K562 (cell line): ENCODE data around the gene TXN2. TPM values are rescaled to one million over a fixed set of nuclear protein-coding genes. Genes with fewer than 3 reads are reported as not detected.

ENCODE experiments used
- GTF2B ChIP-seq: IDR thresholded peaks from 2 replicates; pipeline ENCODE4 v1.6.1; 2011; ENCODE audit not compliant: insufficient read length; ENCODE audit errors: extremely low read depth
- HOXB6 ChIP-seq: fragments of 250-450 bp; sonication (Bioruptor Pico); IDR thresholded peaks from 2 replicates; pipeline ENCODE4 v1.5.1; 2022; ENCODE audit warnings: mild to moderate bottlenecking, borderline replicate concordance
- MED1 ChIP-seq: sonication (generic); formaldehyde crosslinking; IDR thresholded peaks from 2 replicates; pipeline ENCODE4 v1.8.1; 2023; ENCODE audit warnings: missing genetic modification reagents, borderline replicate concordance
- MYC ChIP-seq, 2 experiments: fragments of 250-450 bp in 1 of 2; sonication (Bioruptor Pico) in 1 of 2; IDR thresholded peaks; 2 replicates each; pipeline versions ENCODE4 v1.5.1 to v1.6.1; 2012 to 2021; ENCODE audit warnings: low read depth in 2 of 2, borderline replicate concordance in 1 of 2, improper control_type of control experiment in 1 of 2, low read length in 1 of 2, mild to moderate bottlenecking in 1 of 2, moderate library complexity in 1 of 2
- NEUROD1 ChIP-seq: fragments of 150-350 bp; IDR thresholded peaks from 2 replicates; pipeline ENCODE4 v1.6.1; 2014; ENCODE audit warnings: borderline replicate concordance, low read length, low read depth; ENCODE audit not compliant: partially characterized antibody
- NFE2L1 ChIP-seq: fragments of 450-650 bp; IDR thresholded peaks from 2 replicates; pipeline ENCODE4 v1.6.1; 2016; ENCODE audit warnings: missing genetic modification characterization, low read depth, mild to moderate bottlenecking, missing compliant biosample characterization, moderate library complexity, borderline replicate concordance
- RAD51 ChIP-seq: fragments of 450-650 bp; IDR thresholded peaks from 2 replicates; pipeline ENCODE4 v1.7.1; 2016; ENCODE audit warnings: low read depth, mild to moderate bottlenecking, borderline replicate concordance
- RBFOX2 ChIP-seq: fragments of 200-400 bp; formaldehyde crosslinking; IDR thresholded peaks from 2 replicates; pipeline ENCODE4 v1.6.1; 2017; ENCODE audit warnings: low read depth, mild to moderate bottlenecking, low read length, moderate library complexity
- RUNX1 ChIP-seq: sonication (generic); IDR thresholded peaks from 2 replicates; pipeline ENCODE4 v1.6.1; 2016; ENCODE audit warnings: antibody characterized with exemption, low read depth
- SIX5 ChIP-seq, 2 experiments: IDR thresholded peaks; 2 replicates each; pipeline ENCODE4 v1.6.1; 2011; ENCODE audit warnings: low read length in 2 of 2, borderline replicate concordance in 1 of 2, low read depth in 1 of 2, mild to moderate bottlenecking in 1 of 2, moderate library complexity in 1 of 2; ENCODE audit not compliant: insufficient read depth in 1 of 2
- ZNF12 ChIP-seq: sonication (generic); formaldehyde crosslinking; IDR thresholded peaks from 2 replicates; pipeline ENCODE4 v1.4.0; 2020; ENCODE audit warnings: mild to moderate bottlenecking, missing genetic modification reagents
- ZNF277 ChIP-seq: fragments of 250-450 bp; sonication (Bioruptor Pico); IDR thresholded peaks from 2 replicates; pipeline ENCODE4 v1.8.0; 2022; ENCODE audit warnings: inconsistent platforms, mild to moderate bottlenecking, moderate library complexity, borderline replicate concordance
- polyA plus RNA-seq, 8 experiments: library from polyadenylated mRNA; depleted of rRNA in 4 of 8; stranded (reverse) in 5 of 8; unstranded in 3 of 8; fragments of >200 nt; fragmentation: Nextera tagmentation in 2 of 8; fragmentation: Illumina TruSeq in 1 of 8; extraction: Ambion mirVana in 2 of 8; extraction: Trizol in 1 of 8; gene quantifications; 2 replicates each; pipeline versions ENCODE4 v1.2.1 to v1.2.3, GENCODE V29; 2011 to 2014; ENCODE audit warnings: inconsistent platforms in 1 of 8, missing spikeins in 1 of 8
- total RNA-seq, 7 experiments: library from RNA; depleted of rRNA in 6 of 7; stranded (reverse); fragments of >200 nt in 6 of 7; fragmentation: Illumina TruSeq in 2 of 7; extraction: Trizol in 2 of 7; gene quantifications; 2 replicates each; pipeline versions ENCODE4 v1.2.1 to v1.2.3, GENCODE V29; 2011 to 2021; ENCODE audit warnings: low replicate concordance in 1 of 7
- TF ChIP-seq, protein P1 (sequence below): fragments of 450-650 bp; IDR thresholded peaks from 2 replicates; pipeline ENCODE4 v1.6.1; 2016; ENCODE audit warnings: low read depth
- TF ChIP-seq, protein P2 (sequence below): fragments of 450-650 bp; IDR thresholded peaks from 2 replicates; pipeline ENCODE4 v1.6.1; 2016; ENCODE audit warnings: antibody characterized with exemption

Gene TXN2
- total and polyA plus RNA-seq, 9 of the 15 experiments (the other 6 are each of a cell fraction or from before 2014, with no cell fraction given): 48.5 to 399 (median 118) TPM

GRCh38 chr22:36478966-36479365 is 2.5 kb downstream of the TXN2 start (continued):
- TF ChIP-seq, protein P1, sequence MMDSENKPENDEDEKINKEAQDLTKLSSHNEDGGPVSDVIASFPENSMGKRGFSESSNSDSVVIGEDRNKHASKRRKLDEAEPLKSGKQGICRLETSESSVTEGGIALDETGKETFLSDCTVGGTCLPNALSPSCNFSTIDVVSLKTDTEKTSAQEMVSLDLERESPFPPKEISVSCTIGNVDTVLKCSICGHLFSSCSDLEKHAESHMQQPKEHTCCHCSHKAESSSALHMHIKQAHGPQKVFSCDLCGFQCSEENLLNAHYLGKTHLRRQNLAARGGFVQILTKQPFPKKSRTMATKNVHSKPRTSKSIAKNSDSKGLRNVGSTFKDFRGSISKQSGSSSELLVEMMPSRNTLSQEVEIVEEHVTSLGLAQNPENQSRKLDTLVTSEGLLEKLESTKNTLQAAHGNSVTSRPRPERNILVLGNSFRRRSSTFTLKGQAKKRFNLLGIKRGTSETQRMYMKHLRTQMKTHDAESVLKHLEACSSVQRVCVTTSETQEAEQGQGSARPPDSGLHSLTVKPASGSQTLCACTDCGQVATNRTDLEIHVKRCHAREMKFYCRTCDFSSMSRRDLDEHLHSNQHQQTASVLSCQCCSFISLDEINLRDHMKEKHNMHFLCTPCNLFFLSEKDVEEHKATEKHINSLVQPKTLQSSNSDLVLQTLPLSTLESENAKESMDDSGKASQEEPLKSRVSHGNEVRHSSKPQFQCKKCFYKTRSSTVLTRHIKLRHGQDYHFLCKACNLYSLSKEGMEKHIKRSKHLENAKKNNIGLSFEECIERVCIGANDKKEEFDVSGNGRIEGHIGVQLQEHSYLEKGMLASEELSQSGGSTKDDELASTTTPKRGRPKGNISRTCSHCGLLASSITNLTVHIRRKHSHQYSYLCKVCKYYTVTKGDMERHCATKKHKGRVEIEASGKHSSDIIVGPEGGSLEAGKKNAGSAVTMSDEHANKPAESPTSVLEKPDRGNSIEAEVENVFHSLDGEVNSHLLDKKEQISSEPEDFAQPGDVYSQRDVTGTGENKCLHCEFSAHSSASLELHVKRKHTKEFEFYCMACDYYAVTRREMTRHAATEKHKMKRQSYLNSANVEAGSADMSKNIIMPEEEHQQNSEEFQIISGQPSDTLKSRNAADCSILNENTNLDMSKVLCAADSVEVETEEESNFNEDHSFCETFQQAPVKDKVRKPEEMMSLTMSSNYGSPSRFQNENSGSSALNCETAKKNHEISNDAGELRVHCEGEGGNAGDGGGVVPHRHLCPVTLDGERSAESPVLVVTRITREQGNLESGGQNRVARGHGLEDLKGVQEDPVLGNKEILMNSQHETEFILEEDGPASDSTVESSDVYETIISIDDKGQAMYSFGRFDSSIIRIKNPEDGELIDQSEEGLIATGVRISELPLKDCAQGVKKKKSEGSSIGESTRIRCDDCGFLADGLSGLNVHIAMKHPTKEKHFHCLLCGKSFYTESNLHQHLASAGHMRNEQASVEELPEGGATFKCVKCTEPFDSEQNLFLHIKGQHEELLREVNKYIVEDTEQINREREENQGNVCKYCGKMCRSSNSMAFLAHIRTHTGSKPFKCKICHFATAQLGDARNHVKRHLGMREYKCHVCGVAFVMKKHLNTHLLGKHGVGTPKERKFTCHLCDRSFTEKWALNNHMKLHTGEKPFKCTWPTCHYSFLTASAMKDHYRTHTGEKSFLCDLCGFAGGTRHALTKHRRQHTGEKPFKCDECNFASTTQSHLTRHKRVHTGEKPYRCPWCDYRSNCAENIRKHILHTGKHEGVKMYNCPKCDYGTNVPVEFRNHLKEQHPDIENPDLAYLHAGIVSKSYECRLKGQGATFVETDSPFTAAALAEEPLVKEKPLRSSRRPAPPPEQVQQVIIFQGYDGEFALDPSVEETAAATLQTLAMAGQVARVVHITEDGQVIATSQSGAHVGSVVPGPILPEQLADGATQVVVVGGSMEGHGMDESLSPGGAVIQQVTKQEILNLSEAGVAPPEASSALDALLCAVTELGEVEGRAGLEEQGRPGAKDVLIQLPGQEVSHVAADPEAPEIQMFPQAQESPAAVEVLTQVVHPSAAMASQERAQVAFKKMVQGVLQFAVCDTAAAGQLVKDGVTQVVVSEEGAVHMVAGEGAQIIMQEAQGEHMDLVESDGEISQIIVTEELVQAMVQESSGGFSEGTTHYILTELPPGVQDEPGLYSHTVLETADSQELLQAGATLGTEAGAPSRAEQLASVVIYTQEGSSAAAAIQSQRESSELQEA: no peak
- TF ChIP-seq ZNF12 (no peak), HOXB6 (CRISPR knock-in tag) (no peak), MYC (IDR thresholded peaks at IDR 0.05; ENCODE audit: low read depth, low read length) (no peak), MYC (CRISPR knock-in tag; IDR thresholded peaks at IDR 0.05; ENCODE audit: borderline replicate concordance, low read depth) (no peak), SIX5 (IDR thresholded peaks at IDR 0.05; ENCODE audit: borderline replicate concordance in 1 of 2, insufficient read depth in 1 of 2, low read depth in 1 of 2, low read length in 2 of 2) (no peak), RAD51 (no peak), GTF2B (no peak), MED1 (CRISPR knock-in tag) (no peak), NEUROD1 (no peak), NFE2L1 (tag) (no peak), ZNF277 (no peak), RUNX1 (no peak), RBFOX2 (peak; percentile 32; the same call in 1 of the 2 replicates)
- TF ChIP-seq, protein P2, sequence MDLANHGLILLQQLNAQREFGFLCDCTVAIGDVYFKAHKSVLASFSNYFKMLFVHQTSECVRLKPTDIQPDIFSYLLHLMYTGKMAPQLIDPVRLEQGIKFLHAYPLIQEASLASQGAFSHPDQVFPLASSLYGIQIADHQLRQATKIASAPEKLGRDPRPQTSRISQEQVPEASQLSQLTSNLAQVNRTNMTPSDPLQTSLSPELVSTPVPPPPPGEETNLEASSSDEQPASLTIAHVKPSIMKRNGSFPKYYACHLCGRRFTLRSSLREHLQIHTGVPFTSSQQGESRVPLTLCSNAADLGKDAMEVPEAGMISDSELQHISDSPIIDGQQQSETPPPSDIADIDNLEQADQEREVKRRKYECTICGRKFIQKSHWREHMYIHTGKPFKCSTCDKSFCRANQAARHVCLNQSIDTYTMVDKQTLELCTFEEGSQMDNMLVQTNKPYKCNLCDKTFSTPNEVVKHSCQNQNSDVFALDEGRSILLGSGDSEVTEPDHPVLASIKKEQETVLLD: no peak
